ENCODE data around the gene CUBN. TPM values are rescaled to one million over a fixed set of nuclear protein-coding genes. Genes with fewer than 3 reads are reported as not detected.

The CUBN gene
- total RNA-seq, 2 experiments from 2014 or later: 3.2 to 3.7 TPM

DNA sequence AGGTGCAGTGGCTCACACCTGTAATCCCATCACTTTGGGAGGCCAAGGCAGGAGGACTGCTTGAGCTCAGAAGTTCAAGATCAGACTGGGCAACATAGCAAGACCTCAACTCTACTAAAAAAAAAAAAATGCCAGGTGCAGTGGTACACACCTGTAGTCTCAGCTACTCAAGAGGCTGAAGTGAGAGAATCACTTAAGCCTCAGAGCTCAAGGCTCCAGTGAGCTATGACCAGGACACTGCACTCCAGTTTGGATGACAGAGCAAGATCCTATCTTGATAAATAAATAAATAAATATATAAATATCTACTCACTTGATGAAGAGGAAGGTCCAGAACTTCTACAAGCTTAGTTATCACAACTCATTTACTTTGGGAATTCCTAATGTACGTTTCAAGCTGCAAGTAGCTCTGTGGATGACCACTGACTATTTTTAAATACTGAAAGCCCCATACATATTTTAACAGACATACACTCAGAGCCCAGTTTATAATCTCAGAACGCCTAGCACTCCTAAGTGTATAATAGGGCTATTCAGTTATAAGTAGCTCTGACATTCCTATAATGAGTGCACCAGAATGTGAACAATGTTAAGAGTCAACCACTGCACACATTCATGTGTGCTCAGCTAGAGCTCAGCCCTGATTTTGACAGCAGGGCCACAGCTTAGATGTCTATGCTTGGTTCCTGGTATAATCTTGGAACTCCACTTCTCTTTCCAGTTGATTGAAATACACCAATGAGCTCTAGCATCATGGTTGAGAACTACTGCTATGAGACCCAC is 119.1 kb downstream of the CUBN start:
- Mint-ChIP-seq H3K27ac (no peak overlapping the region), H3K27me3 (no peaks in the 10 kb centered on the region), H3K9me3 (peaks cover 8% of the 10 kb centered on the region), H3K4me1 (peaks cover 33% of the 10 kb centered on the region), H3K4me3 (no peak overlapping the region), H3K36me3 (peaks cover 20% of the 10 kb centered on the region)
- DNase-seq: no peak
- ATAC-seq (ENCODE audit: low read depth): no peak
- POLR2A ChIA-PET: interaction anchor here (1.3 kb wide), 1 partner anchor 219 kb away, joined by 3 read pairs; no protein-coding TSS in a partner anchor

DNA sequence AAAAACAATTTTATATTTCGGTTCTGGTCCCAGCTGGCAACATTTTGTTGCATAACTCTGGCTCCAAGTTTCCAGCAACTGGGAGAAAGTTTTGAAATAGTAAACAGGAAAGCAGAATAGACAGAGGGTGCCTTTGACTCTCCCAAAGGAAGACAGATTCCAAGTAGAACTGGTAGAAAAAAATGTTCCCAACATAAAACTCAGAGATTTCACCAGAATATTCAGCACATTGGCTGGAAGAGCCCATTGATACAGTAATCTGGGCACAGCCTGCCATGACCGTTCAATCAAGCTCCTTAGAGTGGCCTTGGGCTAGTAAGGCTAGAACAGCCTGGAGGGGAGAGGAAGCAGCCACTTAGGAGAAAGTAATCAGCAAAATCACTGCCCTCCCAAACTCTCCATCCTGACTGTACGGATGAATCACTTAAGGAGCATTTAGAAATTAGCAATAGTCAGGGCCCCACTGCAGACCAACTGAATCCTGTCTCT is 120.4 kb downstream of the CUBN start:
- DNase-seq: no peak
- H3K4me1 Mint-ChIP-seq: peaks cover 39% of the 10 kb centered on the region
- H3K4me3 Mint-ChIP-seq: no peak overlapping the region
- H3K36me3 Mint-ChIP-seq: peaks cover 23% of the 10 kb centered on the region
- POLR2A ChIA-PET: interaction anchor here (1.3 kb wide), 1 partner anchor 221 kb away, joined by 3 read pairs; no protein-coding TSS in a partner anchor
- no peaks in the 10 kb centered on the region for H3K27me3 Mint-ChIP-seq
- no peak for ATAC-seq (ENCODE audit: low read depth)
- H3K27ac Mint-ChIP-seq: no peak overlapping the region
- H3K9me3 Mint-ChIP-seq: peaks cover 11% of the 10 kb centered on the region

DNA sequence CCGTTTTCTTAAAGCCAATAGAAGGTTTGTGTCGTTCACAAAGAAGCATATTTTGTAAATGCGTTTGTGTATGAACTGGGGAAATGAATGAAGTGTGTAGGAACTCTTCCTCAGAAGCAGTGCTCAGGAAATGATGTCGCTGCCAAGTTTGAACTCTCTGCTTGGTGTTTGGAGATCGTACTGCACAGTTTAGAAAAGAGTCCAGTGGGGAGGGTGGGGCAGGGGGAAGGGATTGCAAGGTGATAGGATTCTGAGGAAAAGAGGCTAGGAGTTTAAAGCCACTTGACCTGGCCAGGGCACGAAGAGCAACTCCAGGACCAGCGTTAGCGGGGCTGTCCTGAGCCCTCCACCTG is 122.2 kb downstream of the CUBN start:
- ATAC-seq (ENCODE audit: low read depth): no peak
- POLR2A ChIA-PET: interaction anchor here (1.0 kb wide), 1 partner anchor 16 kb away, joined by 3 read pairs; no protein-coding TSS in a partner anchor
- Mint-ChIP-seq H3K36me3 (peaks cover 23% of the 10 kb centered on the region), H3K27ac (peak overlapping the region; percentile 67), H3K4me1 (peaks cover 43% of the 10 kb centered on the region), H3K9me3 (peaks cover 11% of the 10 kb centered on the region), H3K27me3 (no peaks in the 10 kb centered on the region), H3K4me3 (peak overlapping the region; percentile 29)
- DNase-seq: no peak

DNA sequence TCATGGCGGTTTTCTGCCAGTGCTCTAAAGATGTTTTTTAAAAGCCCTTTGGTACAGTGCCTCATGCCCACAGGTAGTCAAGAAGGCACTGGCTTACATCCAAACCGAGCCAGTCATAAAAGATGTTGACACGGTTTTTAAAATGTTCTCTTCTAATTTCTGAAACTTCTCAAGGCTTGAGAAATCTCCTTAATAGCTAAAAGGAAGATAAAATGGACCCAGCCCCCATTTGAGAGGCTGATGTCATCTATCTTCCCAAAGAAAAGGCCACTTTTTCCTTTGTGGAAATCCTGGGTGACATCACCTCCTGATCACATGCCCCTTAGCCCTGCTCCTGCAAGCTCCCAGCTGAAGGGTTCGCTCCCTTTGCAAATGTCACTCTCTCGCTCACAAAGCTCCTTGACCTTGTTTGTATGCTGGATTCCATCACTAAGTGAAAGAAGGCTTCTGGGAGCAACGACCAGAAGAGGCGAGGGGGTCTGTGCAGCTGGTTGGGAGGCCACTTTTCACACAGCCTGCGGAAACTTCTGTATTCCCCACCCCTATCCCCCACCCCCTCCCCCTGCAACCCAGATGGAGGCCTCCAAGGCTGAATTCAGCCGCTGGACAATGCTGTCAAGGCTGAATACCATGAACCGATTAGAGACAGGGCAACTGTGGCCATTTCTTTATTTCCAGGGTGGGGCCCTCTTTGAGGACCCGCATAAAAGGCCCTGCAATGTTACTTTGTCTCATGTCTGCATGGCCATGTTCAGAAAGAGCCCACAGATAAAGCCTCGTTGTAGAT is 122.8 kb downstream of the CUBN start:
- H3K4me3 Mint-ChIP-seq: peak overlapping the region; percentile 29
- H3K4me1 Mint-ChIP-seq: peaks cover 49% of the 10 kb centered on the region
- peak overlapping the region; percentile 67 for H3K27ac Mint-ChIP-seq
- POLR2A ChIA-PET: interaction anchor here (1.0 to 1.9 kb wide), 3 partner anchors 16 to 226 kb away, joined by 3 to 5 read pairs (median 3); partner anchors contain the start of gene VIM
- ATAC-seq (ENCODE audit: low read depth) (no peak), DNase-seq (no peak)
- no peaks in the 10 kb centered on the region for H3K27me3 Mint-ChIP-seq
- peaks cover 9% of the 10 kb centered on the region for H3K9me3 Mint-ChIP-seq
- H3K36me3 Mint-ChIP-seq: peaks cover 23% of the 10 kb centered on the region

DNA sequence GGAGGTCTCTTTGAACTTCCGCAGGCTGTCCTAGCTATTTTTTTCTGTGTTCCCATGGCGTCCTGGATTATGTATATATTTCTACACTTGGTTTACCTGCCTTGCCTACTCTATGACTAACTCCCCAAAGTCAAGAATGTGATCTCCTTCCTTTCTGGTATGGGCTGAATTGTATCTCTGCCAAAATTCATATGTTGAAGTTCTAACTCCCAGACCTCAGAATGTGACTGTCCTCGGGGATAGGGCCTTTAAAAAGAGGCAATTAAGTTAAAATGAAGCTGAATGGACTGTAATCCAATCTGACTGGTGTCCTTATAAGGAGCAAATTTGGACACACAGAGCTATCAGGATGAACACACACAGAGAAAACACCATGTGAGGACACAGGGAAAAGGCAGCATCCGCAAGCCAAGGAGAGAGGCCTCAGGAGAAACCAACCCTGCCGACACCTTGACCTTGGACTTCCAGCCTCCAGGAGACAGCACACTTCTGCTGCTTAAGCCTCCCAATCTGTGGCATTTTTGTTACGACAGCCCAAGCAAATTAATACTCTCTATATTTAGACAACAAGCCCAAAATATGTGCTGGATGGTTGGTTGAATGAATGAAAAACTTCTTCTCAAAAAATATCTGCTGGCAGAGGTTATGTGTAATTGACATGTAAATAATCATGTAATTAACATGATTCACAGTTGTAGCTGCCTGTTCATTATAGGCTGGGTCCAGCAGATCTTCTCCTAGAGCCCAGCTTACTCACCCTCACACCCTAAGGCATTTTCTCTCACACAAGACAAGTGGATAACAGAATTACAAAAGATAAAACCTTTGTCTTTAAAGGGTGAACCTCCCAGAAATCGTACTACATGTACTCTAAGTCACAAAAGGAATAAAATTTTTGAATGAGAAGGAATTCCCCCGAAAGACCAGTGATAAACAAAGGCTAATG is 123.7 kb downstream of the CUBN start:
- H3K4me1 Mint-ChIP-seq: peaks cover 52% of the 10 kb centered on the region
- ATAC-seq (ENCODE audit: low read depth) (no peak), DNase-seq (no peak)
- H3K36me3 Mint-ChIP-seq: peaks cover 17% of the 10 kb centered on the region
- H3K4me3 Mint-ChIP-seq: no peak overlapping the region
- peak overlapping the region; percentile 10 for H3K27ac Mint-ChIP-seq
- H3K27me3 Mint-ChIP-seq: no peaks in the 10 kb centered on the region
- peaks cover 4% of the 10 kb centered on the region for H3K9me3 Mint-ChIP-seq
- POLR2A ChIA-PET: interaction anchor here (1.0 to 1.9 kb wide), 2 partner anchors 223 to 227 kb away, joined by 3 to 5 read pairs; partner anchors contain the start of gene VIM

DNA sequence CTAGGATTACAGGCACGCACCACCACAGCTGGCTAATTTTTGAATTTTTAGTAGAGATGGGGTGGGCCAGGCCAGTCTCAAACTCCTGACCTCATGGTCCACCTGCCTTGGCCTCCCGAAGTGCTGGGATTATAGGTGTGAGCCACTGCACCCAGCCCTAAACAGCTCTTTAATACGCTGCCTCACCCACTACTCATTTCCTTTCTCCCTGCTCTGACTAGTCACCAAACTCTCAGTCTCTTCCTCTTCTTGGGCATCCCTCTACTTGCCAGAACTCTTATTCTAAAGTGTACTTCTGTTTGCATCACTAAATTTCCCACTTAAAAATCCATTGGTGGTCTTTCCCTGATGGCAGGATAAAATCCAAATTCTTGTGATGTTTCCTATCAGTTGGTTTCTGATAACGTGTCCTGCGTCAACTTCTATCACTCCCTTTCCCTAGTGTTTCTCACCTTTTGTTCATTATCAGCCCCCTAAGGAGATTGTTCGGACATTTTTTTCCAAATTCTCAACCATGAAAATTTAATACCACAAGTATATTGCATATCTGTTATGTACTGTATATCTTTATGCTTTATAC is 124.7 kb downstream of the CUBN start:
- Mint-ChIP-seq H3K27me3 (no peaks in the 10 kb centered on the region), H3K36me3 (peaks cover 16% of the 10 kb centered on the region), H3K4me3 (no peak overlapping the region), H3K4me1 (peaks cover 53% of the 10 kb centered on the region), H3K9me3 (peaks cover 4% of the 10 kb centered on the region), H3K27ac (no peak overlapping the region)
- POLR2A ChIA-PET: no interaction called here
- ATAC-seq (ENCODE audit: low read depth): no peak
- no peak for DNase-seq

DNA sequence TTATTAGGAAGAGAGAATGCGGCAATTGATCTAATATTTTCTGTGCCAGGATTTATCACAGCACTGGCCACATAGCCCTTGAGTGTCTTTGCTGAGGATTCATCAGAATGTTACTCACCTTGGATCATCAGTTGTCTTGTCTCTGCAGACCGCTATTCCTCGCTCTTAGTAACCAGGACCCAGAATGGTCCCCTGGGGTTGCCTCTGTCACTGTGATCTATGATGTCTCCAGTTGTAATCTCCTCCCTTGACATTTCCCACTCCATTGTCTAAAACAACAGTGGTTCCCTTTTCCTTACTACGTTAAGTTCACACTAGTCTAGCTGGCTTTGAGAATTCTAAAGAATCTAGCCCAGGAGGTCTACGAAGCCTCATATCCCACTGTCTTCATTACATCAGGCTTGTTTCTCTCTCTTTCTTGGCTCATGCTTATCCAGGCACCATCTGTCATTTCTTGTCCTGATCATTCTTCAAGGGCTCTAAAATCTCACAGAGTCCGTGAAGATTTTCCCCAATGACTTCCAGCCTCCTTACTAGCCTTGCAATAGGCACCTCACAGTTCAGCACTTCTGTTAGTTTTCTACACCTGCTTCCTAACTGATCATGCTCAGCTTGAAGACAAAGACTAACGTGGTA is 125.8 kb downstream of the CUBN start:
- Mint-ChIP-seq H3K4me3 (peak overlapping the region; percentile 13), H3K27me3 (no peaks in the 10 kb centered on the region), H3K4me1 (peaks cover 53% of the 10 kb centered on the region), H3K9me3 (peaks cover 4% of the 10 kb centered on the region), H3K36me3 (peaks cover 15% of the 10 kb centered on the region), H3K27ac (peak overlapping the region; percentile 49)
- POLR2A ChIA-PET: no interaction called here
- ATAC-seq (ENCODE audit: low read depth): no peak
- no peak for DNase-seq

DNA sequence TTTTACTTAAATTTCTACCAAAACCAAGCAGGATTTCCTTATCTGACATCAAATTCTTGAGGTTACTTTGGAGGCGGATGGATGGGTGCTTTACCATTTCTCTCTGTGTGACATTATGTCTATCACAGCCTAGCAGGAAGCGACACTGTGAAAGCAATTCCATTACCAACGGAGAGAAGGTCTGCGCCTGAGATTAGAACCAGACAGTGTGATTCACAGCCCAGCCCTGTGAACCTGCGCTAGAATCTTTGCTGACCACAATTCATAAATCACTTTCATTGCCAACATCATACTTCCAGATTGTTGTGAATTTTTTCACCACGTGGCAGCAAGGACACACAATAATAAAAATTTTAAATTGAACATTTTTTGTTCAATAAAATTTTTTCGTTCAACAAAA is 126.5 kb downstream of the CUBN start:
- POLR2A ChIA-PET: interaction anchor here (0.5 to 1.5 kb wide), 4 partner anchors 17 to 226 kb away, joined by 3 to 9 read pairs (median 4); no protein-coding TSS in a partner anchor
- Mint-ChIP-seq H3K27me3 (no peaks in the 10 kb centered on the region), H3K36me3 (peaks cover 11% of the 10 kb centered on the region), H3K27ac (peak overlapping the region; percentile 77), H3K4me3 (peak overlapping the region; percentile 21), H3K4me1 (peaks cover 49% of the 10 kb centered on the region), H3K9me3 (peaks cover 4% of the 10 kb centered on the region)
- ATAC-seq (ENCODE audit: low read depth): peak; percentile 94
- no peak for DNase-seq

DNA sequence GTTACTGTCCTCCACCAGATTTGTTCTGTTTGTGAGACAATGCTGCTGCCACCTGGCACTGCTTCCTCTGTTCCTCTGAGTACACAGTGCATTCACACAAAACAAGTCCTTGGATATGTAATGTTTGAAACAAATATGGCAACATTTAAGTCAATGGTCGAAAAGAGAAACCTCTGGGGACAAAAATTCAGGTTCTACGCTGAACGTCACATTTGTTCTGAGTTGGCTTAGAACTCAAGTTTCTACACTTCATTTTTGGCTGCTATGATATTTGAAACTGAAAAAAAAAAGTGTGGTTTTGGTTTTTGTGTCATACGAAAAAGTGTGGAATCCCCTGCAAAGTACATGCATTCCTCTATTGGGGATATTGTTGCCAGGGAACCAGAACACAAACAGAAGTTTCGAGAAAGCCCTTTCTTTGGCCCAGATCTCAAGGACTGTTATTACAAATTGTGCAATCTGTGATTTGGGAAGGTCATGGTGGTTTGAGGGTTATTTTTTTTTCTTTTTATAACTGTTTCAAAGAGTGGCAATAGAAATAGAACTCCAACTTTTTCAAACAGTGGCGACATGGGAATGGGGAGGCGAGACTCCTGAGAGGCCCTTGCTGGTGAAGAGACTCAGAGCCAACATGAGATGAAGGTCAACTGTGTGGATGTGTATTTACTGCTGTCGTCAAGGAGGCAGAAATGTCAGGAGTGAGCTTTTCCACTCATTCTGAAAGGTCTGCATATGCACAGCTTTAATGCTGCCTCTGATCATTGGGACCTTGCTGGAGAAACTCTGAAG is 127.5 kb downstream of the CUBN start:
- peak overlapping the region; percentile 21 for H3K4me3 Mint-ChIP-seq
- no peaks in the 10 kb centered on the region for H3K27me3 Mint-ChIP-seq
- POLR2A ChIA-PET: interaction anchor here (0.5 to 1.5 kb wide), 4 partner anchors 18 to 227 kb away, joined by 3 to 9 read pairs (median 4); no protein-coding TSS in a partner anchor

DNA sequence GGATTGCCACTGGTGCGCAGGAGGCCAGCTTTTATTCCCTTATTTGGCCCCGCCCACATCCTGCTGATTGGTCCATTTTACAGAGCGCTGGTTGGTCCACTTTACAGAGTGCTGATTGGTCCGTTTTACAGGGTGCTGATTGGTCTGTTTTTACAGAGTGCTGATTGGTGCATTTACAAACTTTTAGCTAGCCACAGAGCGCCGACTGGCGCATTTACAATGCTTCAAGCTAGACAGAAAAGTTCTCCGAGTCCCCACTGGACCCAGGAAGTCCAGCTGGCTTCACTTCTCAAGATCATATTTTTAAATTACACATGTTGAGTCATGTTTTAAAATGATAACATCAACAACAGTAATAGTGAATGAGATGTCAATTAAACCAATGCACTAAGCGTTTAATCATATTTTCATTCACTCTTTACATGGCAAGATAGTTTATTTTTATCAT is 128.3 kb downstream of the CUBN start:
- Mint-ChIP-seq H3K9me3 (peaks cover 4% of the 10 kb centered on the region), H3K4me3 (no peak overlapping the region), H3K4me1 (peaks cover 37% of the 10 kb centered on the region), H3K27ac (no peak overlapping the region), H3K27me3 (no peaks in the 10 kb centered on the region), H3K36me3 (peaks cover 11% of the 10 kb centered on the region)
- DNase-seq: no peak
- ATAC-seq (ENCODE audit: low read depth): no peak
- POLR2A ChIA-PET: no interaction called here

More for the DNA sequence above, 127.5 kb downstream of the CUBN start:
- Mint-ChIP-seq H3K4me1 (peaks cover 39% of the 10 kb centered on the region), H3K27ac (peak overlapping the region; percentile 77), H3K36me3 (peaks cover 11% of the 10 kb centered on the region), H3K9me3 (peaks cover 4% of the 10 kb centered on the region)
- peak; percentile 25 for ATAC-seq (ENCODE audit: low read depth)
- DNase-seq: no peak

DNA sequence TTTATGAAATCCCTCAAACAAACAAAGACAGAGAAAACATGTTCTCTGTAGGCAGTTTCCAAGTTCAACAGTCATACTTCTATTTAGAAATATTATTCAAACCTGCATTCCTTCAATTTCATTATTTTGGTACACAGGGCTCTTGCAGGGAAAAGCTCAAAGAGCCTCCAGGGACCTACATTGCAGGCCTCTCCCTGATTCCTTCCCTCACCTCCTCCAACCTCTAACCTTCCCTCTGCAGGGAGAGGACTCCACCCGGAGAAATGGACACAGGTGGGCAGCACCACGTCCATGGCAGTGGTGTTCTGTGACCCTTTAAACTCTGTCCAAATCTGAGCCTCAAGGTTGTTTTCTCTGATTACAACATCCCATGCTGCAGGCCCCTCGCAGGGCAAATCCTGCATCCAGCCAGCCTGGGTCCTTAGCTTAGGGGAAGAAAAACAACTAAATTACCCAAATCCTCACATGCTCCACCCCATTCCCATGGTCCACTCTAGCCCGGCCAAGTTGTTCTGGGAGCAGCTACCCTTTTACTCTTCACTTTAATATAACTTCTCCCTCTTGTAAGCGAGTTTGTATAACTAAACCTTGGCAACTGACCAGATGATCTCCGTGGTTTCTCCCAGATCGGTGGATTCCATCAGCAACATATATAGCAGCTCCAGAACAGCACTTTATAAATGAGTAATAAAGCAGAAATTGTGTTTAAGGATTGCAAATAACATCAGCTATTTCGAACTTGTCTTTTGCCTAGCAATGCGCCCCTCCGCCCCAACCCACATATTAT is 129.8 kb downstream of the CUBN start:
- Mint-ChIP-seq H3K9me3 (peaks cover 3% of the 10 kb centered on the region), H3K27ac (no peak overlapping the region), H3K27me3 (no peaks in the 10 kb centered on the region), H3K36me3 (peaks cover 2% of the 10 kb centered on the region), H3K4me1 (peaks cover 36% of the 10 kb centered on the region), H3K4me3 (no peak overlapping the region)
- DNase-seq: no peak
- ATAC-seq (ENCODE audit: low read depth): no peak
- POLR2A ChIA-PET: no interaction called here
